C1 segment of cervical spinal cord (tissue), 14 donors: Measurements from ENCODE around the gene COL5A1.

Experiments used
- DNase-seq, 14 donors: peaks; one replicate each; lab custom pipeline; 2025; lab: John Stamatoyannopoulos, UW

The COL5A1 gene

DNA sequence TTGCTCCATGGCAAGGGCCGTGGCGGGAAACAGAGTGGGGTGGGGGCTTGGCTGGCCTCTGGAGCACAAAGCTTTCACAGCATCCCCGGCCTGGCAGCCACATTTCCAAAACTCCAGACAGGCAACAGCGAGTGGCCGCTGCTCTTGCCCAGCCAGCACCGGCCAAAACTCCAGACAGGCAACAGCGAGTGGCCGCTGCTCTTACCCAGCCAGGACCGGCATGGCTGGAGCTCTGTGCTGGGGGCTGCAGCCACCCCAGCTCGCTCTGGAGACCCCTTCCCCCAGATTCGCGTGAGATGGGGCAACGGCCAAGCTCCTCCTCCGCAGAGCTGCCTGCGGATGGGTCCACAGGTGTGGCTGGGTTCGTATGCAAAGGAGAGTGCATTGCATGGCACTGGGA is 98.5 kb downstream of the COL5A1 start:
- DNase-seq = no peak

- DNase-seq = no peak
These were observed 100.2 kb downstream of the COL5A1 start for GRCh38 chr9:134741846-134742245.

DNA sequence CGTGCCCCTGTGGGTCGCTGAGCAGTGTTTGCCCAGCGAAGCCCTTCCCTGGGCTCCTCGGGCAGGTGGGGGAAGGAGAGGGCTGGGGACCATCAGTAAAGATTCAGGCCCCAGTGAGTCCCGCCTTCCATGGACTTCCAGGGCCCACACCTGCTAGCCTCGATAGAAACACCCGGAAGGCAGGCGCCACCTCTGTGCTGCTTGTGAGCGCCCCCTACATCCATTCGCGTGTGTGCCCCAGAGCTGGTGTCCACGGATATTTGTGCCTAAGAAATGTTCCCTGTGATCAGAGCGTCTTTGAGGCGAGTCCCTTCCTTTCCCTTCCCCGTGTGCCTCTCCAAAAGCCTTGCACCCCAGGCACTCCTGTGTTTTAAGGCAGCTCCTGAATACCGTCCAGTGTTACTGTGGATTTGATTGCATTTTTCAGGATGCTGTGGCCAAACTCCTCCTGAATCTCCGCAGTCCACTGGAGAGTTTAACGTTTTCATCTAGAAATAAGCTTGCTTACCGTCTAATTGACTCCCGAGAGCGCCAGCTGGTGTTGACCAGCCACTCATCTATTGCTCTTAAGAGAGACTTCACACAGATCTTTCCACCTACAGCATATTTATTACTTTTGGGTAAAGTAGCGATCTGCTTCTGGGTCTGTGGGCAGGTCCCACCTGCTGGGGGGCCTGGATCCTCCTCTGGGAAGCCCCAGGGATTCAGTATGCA is 101.4 kb downstream of the COL5A1 start:
- no peak for DNase-seq

GRCh38 chr9:134743853-134744252 is 102.2 kb downstream of the COL5A1 start:
- no peak for DNase-seq

GRCh38 chr9:134744385-134745295 is 103.0 kb downstream of the COL5A1 start:
- DNase-seq = no peak

DNA sequence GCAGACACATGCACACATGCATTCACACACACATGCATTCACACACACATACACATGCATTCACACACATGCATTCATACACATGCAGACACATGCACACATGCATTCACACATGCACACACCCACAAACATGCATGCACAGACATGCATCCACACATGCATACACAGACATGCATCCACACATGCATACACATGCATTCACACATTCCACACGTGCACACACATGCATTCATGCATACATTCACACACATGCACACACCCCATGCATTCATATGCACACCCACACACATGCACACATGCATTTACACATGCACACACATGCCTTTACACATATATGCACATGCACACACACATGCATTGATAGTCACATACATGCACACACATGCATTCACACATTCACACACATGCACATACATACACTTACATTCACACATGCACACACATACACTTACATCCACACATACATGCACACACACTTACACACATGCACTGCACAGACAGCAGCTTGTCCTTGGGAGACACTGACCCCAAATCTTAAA is 106.4 kb downstream of the COL5A1 start:
- no peak for DNase-seq

- DNase-seq = no peak
These were observed 107.0 kb downstream of the COL5A1 start for GRCh38 chr9:134748591-134748990.

DNA sequence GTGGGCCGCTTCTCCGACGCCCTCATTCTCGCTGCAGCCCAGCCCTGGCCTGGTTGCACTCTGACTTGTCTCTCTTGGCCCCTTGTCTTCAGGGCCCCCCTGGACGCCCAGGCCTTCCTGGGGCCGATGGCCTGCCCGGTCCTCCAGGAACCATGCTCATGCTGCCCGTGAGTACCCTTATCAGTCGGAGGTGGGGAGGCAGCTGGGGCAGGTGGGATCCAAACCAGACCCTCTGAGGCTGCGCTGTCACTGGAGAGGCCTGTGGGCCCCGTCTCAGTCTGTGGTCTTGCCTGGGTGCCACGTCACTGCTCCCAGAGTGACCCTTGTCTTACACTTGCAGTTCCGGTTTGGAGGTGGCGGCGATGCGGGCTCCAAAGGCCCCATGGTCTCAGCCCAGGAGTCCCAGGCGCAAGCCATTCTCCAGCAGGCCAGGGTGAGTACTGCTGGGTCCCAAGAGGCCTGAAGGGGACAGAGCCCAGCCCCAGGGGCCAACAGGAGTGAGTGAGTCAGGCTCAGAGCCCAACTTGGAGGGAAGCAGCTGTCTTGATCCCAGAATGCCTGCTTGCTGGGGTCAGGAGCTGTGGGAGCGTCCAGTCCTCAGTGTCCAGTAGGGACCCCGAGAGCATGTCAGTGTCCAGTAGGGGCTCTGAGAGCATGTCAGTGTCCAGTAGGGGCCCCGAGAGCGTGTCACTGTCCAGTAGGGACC is 109.0 kb downstream of the COL5A1 start:
- no peak for DNase-seq

- DNase-seq = no peak
These were observed 110.0 kb downstream of the COL5A1 start for GRCh38 chr9:134751622-134752021.

DNA sequence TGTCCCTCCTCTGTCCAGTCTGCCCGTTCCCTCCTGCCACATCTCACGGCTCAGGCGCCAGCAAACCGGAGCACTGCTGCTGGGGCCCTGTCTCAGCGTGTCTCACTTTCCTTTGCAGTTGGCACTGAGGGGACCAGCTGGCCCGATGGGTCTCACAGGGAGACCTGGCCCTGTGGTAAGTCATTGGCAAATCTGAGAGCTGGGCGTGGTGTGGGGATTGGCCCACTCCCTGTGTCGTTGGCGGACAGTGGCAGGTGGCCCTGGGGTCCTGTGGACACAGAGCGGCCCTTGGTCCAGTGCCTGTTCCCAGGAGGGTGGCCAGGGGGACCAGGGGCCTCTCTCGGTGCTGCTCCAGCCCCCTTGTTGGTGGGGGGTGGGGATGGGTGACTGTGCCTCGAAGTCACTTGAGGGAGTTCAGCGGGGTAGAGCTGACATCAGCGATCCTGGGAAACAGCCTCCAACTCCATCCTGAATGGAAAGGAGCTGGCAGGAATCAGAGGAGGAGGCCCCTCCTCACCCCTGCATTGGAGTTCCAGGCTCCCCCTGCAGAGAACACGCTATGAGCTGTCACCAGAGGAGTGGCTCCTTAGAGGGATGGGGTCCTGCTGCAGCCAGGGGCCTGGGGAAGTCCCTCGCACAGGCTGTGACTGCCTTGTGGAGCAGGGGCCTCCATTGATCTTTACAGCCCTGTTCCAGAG is 111.0 kb downstream of the COL5A1 start:
- DNase-seq = no peak

DNA sequence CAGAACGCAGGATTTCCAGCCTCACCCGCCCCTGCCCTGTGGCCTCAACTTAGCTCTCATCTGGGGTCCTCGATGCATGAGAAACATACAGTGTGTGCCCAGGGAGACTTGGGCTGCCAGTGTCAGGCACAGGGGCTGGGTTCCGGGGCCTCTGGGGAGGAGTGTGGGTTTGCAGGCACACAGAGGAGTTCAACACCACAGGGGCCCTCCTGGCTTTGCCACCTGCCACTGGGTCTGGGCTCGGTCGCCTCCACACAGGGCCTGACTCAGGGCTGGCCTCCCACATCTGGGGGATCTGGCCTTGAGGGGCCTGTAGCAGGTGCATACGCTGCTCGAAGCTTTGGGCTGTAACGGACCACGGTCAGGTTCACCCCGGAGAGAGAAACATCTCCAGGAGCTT is 111.6 kb downstream of the COL5A1 start:
- no peak for DNase-seq

DNA sequence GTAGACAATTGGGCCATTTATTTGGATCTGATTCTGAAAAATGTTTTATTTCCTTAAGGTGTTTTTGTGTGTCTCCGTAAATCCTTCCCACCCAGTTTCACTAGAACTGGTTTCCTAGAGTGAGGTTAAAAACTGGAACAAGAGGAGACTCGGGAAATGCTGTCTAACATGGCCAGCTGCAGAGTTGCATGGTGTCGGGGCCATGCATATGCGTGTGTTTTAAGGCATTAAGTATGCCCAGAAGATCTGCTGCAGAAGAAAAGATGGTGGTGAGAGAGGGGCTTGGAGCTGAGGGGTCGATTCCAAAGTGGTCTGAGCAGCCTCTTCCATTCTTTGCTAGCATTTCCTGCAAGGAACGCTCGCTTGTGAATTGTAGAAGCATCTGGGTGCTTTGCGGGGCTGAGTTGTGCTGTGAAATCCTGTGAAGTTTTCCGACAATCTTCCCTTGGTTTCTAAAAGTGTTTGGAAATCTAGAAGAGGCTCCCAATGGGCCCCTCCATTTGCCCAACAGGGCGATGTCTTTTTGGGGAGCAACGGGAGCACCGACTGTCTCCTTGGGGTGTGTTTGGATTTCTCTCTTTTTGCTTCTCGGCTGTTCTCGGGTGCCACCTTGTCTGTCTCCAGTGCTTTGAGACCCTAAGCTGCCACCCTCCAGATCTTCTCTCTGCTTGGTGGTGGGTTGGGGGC is 113.8 kb downstream of the COL5A1 start:
- no peak for DNase-seq

DNA sequence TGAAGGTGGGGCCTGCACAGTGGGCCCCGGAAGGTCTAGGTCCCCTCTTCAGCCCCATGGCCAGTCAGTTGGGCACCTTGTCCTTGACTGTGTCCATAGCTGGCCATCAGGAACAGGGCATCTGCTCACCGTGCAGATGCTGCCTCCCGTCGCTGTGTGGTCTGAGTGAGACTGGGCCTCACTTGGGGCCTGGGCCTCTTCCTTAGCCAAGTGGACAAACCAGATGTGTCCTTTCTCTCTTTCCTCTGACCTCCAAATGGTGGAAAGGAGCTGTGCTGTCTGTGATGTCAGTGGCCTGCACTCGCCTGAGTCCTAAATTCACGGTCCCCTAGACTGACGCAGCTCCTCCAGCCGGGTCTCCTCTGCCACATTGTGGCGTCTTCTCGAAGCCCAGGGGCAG is 114.5 kb downstream of the COL5A1 start:
- DNase-seq = no peak

DNA sequence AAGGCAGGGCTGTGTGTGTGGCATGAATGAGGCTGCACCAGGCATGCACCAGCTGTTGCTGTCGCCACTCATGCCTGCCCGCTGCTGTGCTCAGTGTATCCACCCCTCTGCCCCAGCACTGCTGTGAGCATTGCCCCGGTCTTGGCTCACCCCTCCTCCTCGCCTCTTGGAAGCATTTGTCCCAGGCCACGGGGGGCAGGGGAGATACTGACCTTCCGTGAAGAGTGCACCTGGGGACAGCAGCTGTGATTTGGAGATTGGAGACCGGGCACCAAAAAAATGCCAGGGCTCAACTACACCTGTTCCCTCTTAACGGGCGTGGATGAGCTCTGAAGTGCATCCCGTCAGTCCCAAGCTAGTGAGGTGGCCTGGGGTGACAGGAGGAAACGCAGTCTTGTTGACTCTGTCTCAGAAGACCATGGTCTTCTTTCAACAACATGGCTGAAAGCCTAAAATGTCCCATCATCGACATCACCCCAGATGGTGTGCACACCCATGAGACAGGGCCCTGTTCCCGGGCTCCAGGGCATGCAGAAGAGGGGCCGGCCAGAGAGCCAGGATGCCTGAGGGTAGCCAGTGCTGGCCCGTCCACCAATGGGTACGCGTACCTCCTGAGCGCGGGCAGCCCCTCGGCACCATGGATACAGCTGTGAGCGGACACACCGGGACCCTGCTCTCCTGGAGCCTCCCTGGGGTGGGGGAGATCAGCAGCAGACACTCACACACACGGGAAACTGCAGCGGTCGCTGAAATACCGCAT is 115.8 kb downstream of the COL5A1 start:
- DNase-seq = no peak

DNA sequence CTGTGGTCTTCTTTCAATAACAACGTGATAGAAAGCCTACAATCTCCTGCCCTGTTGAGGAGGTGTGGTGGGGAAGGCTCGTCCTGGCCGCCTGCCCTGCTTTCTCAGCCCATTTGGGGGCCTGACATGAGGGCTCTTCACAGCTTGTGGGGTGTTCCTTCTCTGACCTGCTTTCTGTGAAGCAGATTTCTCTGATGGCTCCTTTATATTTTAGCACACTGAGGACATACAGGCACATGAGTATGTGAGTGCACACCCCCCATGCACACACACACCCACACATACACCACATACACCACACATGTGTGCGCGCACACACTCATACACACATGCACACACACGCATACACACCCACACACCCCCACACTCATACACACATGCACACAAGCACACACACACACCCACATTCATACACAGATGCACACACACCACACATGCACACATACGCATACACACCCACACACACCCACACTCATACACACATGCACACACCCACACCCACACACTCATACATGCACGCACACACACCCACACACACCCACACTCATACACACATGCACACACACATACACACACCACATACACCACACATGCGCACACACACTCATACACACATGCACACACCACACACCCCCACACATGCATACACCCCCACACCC is 117.5 kb downstream of the COL5A1 start:
- DNase-seq = no peak

GRCh38 chr9:134759913-134760312 is 118.3 kb downstream of the COL5A1 start:
- DNase-seq = no peak

DNA sequence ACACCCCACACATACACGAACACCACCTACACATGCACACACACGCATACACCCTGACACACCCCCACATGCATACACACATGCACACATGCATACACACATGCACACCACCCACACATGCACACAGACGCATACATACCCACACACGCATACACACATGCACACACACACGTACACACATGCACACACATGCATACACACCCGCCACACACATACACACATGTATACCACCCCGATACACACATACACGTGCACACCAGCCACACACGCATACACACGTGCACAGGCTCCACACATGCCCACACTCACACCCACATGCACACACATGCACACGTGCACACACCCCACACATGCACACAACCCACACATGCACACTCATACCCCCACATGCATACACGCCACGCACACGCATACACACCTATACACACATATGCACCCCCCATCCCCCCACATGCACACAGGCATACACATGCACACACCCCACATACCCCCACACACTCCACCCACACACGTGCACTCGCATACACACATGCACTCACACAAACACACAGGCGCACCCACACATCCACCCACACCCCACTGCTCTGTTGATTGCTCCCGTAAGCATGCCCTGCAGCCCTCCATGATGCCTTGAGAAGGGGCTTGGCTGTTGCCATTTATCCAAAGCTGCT is 119.3 kb downstream of the COL5A1 start:
- no peak for DNase-seq

DNA sequence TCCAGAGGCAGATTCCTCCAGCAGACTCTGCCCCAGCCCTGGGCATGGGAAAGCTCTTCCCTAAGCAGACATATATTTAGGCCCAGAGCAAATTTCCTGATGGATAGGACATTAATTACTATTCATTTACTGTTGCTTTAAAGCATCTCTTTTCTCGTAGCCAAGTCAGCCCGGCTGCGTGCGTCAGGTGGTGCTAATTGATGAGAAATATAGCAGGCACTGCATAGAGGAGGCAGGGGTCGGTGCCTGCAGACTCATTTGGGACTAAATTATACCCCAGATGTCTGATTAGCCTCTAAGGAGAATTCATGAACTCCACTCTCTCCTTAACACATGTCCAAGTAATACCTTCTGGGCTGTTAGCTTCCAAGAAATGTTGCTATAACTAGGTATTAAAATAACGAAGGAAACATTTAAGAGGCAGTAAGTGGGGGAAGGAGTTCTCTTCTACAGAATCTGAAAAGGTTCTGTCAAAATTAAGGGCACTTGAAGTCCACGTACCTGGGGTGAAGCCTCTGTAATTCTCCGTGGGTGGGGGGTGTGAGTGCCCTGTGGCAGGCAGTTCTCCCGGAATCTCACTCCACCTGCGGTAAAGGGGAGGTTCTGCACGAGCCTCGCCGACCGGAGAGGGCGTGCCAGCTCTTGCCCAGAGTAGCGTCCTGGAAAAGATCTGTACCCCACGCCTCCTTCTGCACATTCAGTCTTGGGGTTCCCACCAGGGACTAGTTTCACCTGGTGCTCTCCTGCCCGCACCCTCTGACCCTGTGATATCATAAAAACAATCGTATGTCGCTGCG is 123.1 kb downstream of the COL5A1 start:
- DNase-seq = no peak
